SH-SY5Y (cell line): ENCODE measurements around the gene PLSCR4.

Source experiments
- GATA2 ChIP-seq: IDR thresholded peaks from 2 replicates; pipeline ENCODE4 v1.6.1; 2011; ENCODE audit warnings: mild to moderate bottlenecking, low read depth, low read length
- GATA3 ChIP-seq: IDR thresholded peaks from 2 replicates; pipeline ENCODE4 v1.6.1; 2011; ENCODE audit warnings: low read depth, mild to moderate bottlenecking, low read length, moderate library complexity

DNA sequence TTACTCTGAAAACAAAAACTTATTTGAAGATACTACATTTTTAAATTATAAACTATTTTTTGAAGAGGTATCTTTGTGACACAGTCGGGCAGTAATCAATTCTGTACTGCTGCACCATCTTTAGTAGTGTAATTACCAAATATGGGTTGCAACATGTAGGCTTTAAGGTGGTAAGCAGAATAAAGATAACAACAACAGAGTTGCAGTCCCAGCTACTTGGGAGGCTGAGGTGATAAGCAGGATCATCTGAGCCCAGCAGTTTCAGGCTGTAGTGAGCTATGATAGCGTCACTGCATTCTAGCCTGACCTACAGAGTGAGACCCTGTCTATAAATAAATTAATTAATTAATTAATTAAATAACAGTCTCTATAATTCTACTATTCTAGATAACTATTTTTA, 95.9 kb downstream of the PLSCR4 start:
- TF ChIP-seq GATA3 = no peak
- no peak for TF ChIP-seq GATA2
